Gastrocnemius medialis (tissue), 4 donors: ENCODE measurements around the gene TLL2. TPM values are rescaled to one million over a fixed set of nuclear protein-coding genes. Genes with fewer than 3 reads are reported as not detected.

ENCODE experiments used
- ATAC-seq, 2 donors: fragments of 150-250 bp; one replicate each; pipeline ENCODE4 v1.9.1; 2016
- DNase-seq, 2 donors: peaks; one replicate each; pipeline ENCODE4 v3.0.0-alpha.2; 2019
- H3K27ac ChIP-seq, 4 donors: fragments of 200-600 bp; sonication (generic); 1 replicate in 1 of 4; 2 replicates in 3 of 4; pipeline ENCODE4 v1.5.1; 2016 to 2018; ENCODE audit warnings: mild to moderate bottlenecking in 2 of 4, moderate library complexity in 1 of 4
- H3K27me3 ChIP-seq, 3 donors: fragments of 200-600 bp; sonication (generic) in 2 of 3; 1 replicate in 1 of 3; 2 replicates in 2 of 3; pipeline versions ENCODE4 v1.5.1 to v1.6.0; 2016 to 2019; ENCODE audit warnings: mild to moderate bottlenecking in 1 of 3, moderate library complexity in 1 of 3
- H3K36me3 ChIP-seq, 2 donors: fragments of 200-600 bp; sonication (generic) in 1 of 2; one replicate each; pipeline ENCODE4 v1.5.1; 2017 to 2018
- H3K4me1 ChIP-seq, 2 donors: fragments of 200-600 bp; sonication (generic) in 1 of 2; one replicate each; pipeline ENCODE4 v1.5.1; 2016 to 2017; ENCODE audit warnings: mild to moderate bottlenecking in 2 of 2
- H3K4me3 ChIP-seq, 4 donors: fragments of 200-600 bp; sonication (generic) in 3 of 4; 1 replicate in 1 of 4; 2 replicates in 3 of 4; pipeline ENCODE4 v1.5.1; 2016 to 2019; ENCODE audit warnings: mild to moderate bottlenecking in 2 of 4
- H3K9me3 ChIP-seq, 3 donors: fragments of 200-600 bp; sonication (generic) in 2 of 3; 1 replicate in 1 of 3; 2 replicates in 2 of 3; pipeline ENCODE4 v1.5.1; 2016 to 2019
- POLR2A ChIP-seq, 2 donors: fragments of 450-650 bp; IDR thresholded peaks; one replicate each; pipeline ENCODE4 v1.6.1; 2017; ENCODE audit warnings: antibody characterized with exemption in 2 of 2, mild to moderate bottlenecking in 2 of 2, moderate library complexity in 2 of 2
- in situ Hi-C, 4 donors: fragments of 200-750 bp; cut with MboI; loops; one replicate each; pipeline versions ENCODE4 v1.15.0 to v1.8.0; 2017; ENCODE audit warnings: low sequenced_read_pairs in 4 of 4
- intact Hi-C: fragments of 100-400 bp; cut with DNase I; formaldehyde crosslinking; loops from one replicate; pipeline ENCODE4 v1.15.1; 2023; ENCODE audit warnings: low total_unique reads
- total RNA-seq, 4 donors: library from RNA; depleted of rRNA; stranded (reverse); fragments of >200 nt; gene quantifications; one replicate each; pipeline versions ENCODE4 v1.1.0 to v1.2.3, GENCODE V29; 2016
- TF ChIP-seq, protein P1 (sequence below), 5 experiments: fragments of 450-650 bp in 3 of 5; fragments of 200-600 bp in 2 of 5; sonication (generic) in 2 of 5; IDR thresholded peaks in 4 of 5; conservative IDR thresholded peaks in 1 of 5; 1 replicate in 4 of 5; 2 replicates in 1 of 5; pipeline ENCODE4 v1.5.1; 2016 to 2019; ENCODE audit warnings: antibody characterized with exemption in 5 of 5, mild to moderate bottlenecking in 3 of 5, moderate library complexity in 3 of 5

Gene TLL2
- total RNA-seq, 4 donors from 2014 or later = 0.10 to 1.0 (median 0.44) TPM; not detected in 1

DNA sequence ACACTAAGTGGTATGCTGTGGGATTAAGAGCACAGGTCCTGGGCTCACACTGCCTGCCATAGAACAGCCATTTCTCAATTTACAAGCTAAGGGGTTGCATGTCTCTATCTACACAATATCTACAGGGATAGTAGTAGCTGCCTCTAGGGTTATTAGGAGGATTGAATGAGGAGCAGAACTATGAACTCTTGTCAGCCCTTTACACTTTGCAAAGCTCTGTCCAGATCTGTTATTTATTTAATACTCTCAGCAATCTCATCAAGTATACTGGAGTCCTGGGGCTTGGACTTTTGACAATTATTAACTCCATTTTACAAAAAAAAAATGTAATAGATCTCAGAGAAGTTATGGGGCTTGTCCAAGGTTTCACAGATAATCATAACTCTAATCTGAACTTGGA, 161.7 kb downstream of the TLL2 start:
- ATAC-seq (no peak), DNase-seq (no peak)
- in situ Hi-C loops (no loop called here), intact Hi-C loops (no loop called here)
- peaks cover 0 to 15% (median 0%) of the 10 kb centered on the region in 3 donors for H3K27me3 ChIP-seq
- no peaks in the 10 kb centered on the region for H3K4me1 ChIP-seq
- no peaks in the 10 kb centered on the region for H3K36me3 ChIP-seq
- no peak for TF ChIP-seq POLR2A (IDR thresholded peaks at IDR 0.05)
- TF ChIP-seq, protein P1, sequence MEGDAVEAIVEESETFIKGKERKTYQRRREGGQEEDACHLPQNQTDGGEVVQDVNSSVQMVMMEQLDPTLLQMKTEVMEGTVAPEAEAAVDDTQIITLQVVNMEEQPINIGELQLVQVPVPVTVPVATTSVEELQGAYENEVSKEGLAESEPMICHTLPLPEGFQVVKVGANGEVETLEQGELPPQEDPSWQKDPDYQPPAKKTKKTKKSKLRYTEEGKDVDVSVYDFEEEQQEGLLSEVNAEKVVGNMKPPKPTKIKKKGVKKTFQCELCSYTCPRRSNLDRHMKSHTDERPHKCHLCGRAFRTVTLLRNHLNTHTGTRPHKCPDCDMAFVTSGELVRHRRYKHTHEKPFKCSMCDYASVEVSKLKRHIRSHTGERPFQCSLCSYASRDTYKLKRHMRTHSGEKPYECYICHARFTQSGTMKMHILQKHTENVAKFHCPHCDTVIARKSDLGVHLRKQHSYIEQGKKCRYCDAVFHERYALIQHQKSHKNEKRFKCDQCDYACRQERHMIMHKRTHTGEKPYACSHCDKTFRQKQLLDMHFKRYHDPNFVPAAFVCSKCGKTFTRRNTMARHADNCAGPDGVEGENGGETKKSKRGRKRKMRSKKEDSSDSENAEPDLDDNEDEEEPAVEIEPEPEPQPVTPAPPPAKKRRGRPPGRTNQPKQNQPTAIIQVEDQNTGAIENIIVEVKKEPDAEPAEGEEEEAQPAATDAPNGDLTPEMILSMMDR (IDR thresholded peaks at IDR 0.05 in 4 of 5, conservative IDR thresholded peaks at IDR 0.05 in 1 of 5) = no peak
- no peak overlapping the region for H3K4me3 ChIP-seq
- no peaks in the 10 kb centered on the region for H3K9me3 ChIP-seq
- no peak overlapping the region for H3K27ac ChIP-seq

DNA sequence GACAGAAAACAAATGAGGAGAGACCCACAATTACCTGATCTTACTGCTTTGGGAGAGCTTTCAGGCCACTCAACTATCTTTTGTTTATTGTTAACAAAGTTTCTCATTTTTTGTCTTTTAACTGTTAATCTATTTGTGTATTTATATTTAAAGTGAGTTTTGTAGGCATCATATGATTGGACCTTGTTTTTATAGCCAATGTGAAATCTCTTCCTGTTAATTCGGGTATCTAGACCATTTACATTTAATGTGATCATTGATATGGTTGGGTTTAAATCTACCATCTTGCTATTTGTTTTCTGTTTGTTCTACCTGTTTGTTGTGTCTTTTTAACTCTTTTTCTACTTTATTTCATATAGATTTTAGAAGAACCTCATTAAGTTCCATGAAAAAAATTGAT, 167.4 kb downstream of the TLL2 start:
- in situ Hi-C loops = no loop called here

DNA sequence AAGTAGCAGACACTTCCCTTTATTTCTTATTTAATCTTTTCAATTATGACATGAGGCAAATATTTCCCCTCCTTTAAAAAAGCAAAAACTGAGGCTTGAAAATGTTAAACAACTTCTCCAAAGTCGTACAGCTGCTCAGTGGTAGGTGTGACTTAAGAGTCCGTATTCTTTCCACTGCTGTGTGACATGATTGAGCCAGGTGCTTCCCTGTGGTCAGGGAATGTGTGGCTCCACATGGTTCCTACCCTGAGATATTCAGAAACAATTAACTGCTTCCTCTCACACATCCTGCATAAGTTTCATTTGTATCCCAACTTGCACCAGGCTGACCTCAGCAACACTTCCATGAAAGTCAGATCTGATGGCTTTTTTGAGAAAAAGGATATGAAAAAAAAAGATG, 168.5 kb downstream of the TLL2 start:
- H3K27ac ChIP-seq = no peak overlapping the region
- H3K27me3 ChIP-seq = peaks cover 0 to 6% (median 0%) of the 10 kb centered on the region in 3 donors
- TF ChIP-seq, protein P1 (IDR thresholded peaks at IDR 0.05 in 4 of 5, conservative IDR thresholded peaks at IDR 0.05 in 1 of 5) = no peak
- no peak for TF ChIP-seq POLR2A (IDR thresholded peaks at IDR 0.05)
- intact Hi-C loops (no loop called here), in situ Hi-C loops (no loop called here)
- no peak for DNase-seq
- no peaks in the 10 kb centered on the region for H3K4me1 ChIP-seq
- no peak for ATAC-seq
- H3K36me3 ChIP-seq = no peaks in the 10 kb centered on the region
- no peak overlapping the region for H3K4me3 ChIP-seq
- no peaks in the 10 kb centered on the region for H3K9me3 ChIP-seq

More for the DNA sequence above, 167.4 kb downstream of the TLL2 start:
- H3K27me3 ChIP-seq = peaks cover 0 to 6% (median 0%) of the 10 kb centered on the region in 3 donors
- no peak overlapping the region for H3K27ac ChIP-seq
- no peak for TF ChIP-seq POLR2A (IDR thresholded peaks at IDR 0.05)
- TF ChIP-seq, protein P1 (IDR thresholded peaks at IDR 0.05 in 4 of 5, conservative IDR thresholded peaks at IDR 0.05 in 1 of 5) = no peak
- H3K36me3 ChIP-seq = no peaks in the 10 kb centered on the region
- no peaks in the 10 kb centered on the region for H3K9me3 ChIP-seq
- H3K4me1 ChIP-seq = no peaks in the 10 kb centered on the region
- DNase-seq = no peak
- intact Hi-C loops = no loop called here
- ATAC-seq = no peak
- no peak overlapping the region for H3K4me3 ChIP-seq

DNA sequence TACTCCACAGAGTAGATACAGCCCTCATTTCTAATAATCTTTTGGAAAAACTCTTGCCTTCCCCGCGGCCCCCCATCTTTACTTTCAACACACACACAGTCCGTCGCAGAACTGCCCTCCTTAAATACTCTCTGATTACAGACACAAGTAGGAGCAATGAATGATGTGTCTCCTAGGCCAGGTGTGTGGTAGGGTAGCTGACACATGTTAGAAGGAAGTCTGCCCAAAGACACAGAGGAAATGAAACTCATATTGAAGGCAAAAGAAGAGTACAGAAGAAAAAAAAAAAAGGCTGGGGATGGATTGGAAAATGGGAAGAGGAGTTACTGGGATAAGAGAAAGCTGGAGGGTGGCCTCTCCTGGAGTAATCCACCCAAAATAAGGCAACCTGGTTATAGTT, 169.5 kb downstream of the TLL2 start:
- TF ChIP-seq, protein P1 (IDR thresholded peaks at IDR 0.05 in 4 of 5, conservative IDR thresholded peaks at IDR 0.05 in 1 of 5) = no peak
- no peak for TF ChIP-seq POLR2A (IDR thresholded peaks at IDR 0.05)
- Histone ChIP-seq H3K27ac (no peak overlapping the region), H3K4me1 (no peaks in the 10 kb centered on the region), H3K9me3 (no peaks in the 10 kb centered on the region), H3K27me3 (peaks cover 0 to 6% (median 0%) of the 10 kb centered on the region in 3 donors), H3K4me3 (no peak overlapping the region), H3K36me3 (no peaks in the 10 kb centered on the region)
- intact Hi-C loops (no loop called here), in situ Hi-C loops (no loop called here)
- DNase-seq (no peak), ATAC-seq (no peak)

DNA sequence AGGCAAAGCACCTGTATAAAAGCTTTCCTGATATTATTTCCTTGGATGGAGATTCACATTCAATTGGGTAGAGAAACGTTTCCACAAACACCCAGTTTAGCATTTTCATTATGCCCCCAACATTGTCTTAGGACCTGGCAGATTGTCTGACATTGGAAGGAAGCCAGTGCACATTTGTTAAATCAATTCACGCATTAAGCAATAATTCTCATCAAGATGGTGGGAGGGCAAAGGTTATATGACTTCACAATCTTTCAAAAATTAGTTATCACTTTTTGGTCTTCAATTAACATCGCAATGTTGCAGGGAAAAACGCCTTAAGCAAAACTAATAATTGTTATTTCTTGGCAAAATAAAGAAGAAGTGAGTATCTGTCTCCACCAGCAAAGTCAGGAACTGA, 171.3 kb downstream of the TLL2 start:
- intact Hi-C loops (no loop called here), in situ Hi-C loops (no loop called here)
- no peak for ATAC-seq
- TF ChIP-seq, protein P1 (IDR thresholded peaks at IDR 0.05 in 4 of 5, conservative IDR thresholded peaks at IDR 0.05 in 1 of 5) = no peak
- no peak for TF ChIP-seq POLR2A (IDR thresholded peaks at IDR 0.05)
- Histone ChIP-seq H3K4me3 (no peak overlapping the region), H3K4me1 (no peaks in the 10 kb centered on the region), H3K36me3 (no peaks in the 10 kb centered on the region), H3K27ac (no peak overlapping the region), H3K27me3 (peaks cover 0 to 4% (median 0%) of the 10 kb centered on the region in 3 donors), H3K9me3 (no peaks in the 10 kb centered on the region)
- no peak for DNase-seq
